Testis (tissue), 3 donors: ENCODE measurements around the gene PPP1R12A. TPM values are rescaled to one million over a fixed set of nuclear protein-coding genes. Genes with fewer than 3 reads are reported as not detected.

Experiments
- DNase-seq: peaks from one replicate; pipeline ENCODE4 v3.0.0-alpha.2; 2019
- H3K27ac ChIP-seq, 2 donors: fragments of 200-600 bp; sonication (generic); one replicate each; pipeline ENCODE4 v1.5.1; 2019
- H3K27me3 ChIP-seq: fragments of 200-600 bp; sonication (generic); one replicate; pipeline ENCODE4 v1.5.1; 2019
- H3K36me3 ChIP-seq: fragments of 200-600 bp; sonication (generic); one replicate; pipeline ENCODE4 v1.5.1; 2017; ENCODE audit warnings: low read depth; ENCODE audit errors: missing control alignments
- H3K4me1 ChIP-seq: fragments of 200-600 bp; sonication (generic); one replicate; pipeline ENCODE4 v1.5.1; 2019
- H3K4me3 ChIP-seq, 2 donors: fragments of 200-600 bp; sonication (generic); one replicate each; pipeline ENCODE4 v1.5.1; 2017 to 2019
- H3K9me3 ChIP-seq: fragments of 200-600 bp; sonication (generic); one replicate; pipeline ENCODE4 v1.5.1; 2017
- POLR2A ChIP-seq: fragments of 450-650 bp; IDR thresholded peaks from one replicate; pipeline ENCODE4 v1.6.1; 2017; ENCODE audit warnings: antibody characterized with exemption, mild to moderate bottlenecking, moderate library complexity
- WGBS, 2 donors: methylation state at CpG; one replicate each; pipeline ENCODE4 v1.1.5; 2018; 5-methylcytosine and 5-hydroxymethylcytosine counted together
- intact Hi-C: fragments of 100-400 bp; cut with DNase I; formaldehyde crosslinking; loops from one replicate; pipeline ENCODE4 v1.15.1; 2023; ENCODE audit warnings: low total_unique reads
- polyA plus RNA-seq: library from polyadenylated mRNA; stranded (reverse); fragments of 350-450 nt; fragmentation: Illumina TruSeq; extraction: RNeasy Lipid Tissue Mini Kit (QIAGEN cat#74804); gene quantifications from one replicate; pipeline ENCODE4 v1.2.3, GENCODE V29; 2014; ENCODE audit warnings: low read depth, low replicate concordance; ENCODE audit not compliant: insufficient read depth
- total RNA-seq, 2 donors: library from RNA; depleted of rRNA; stranded (reverse); fragments of >200 nt; gene quantifications; one replicate each; pipeline ENCODE4 v1.2.3, GENCODE V29; 2016
- TF ChIP-seq, protein P1 (sequence below), 3 experiments: fragments of 450-650 bp in 2 of 3; fragments of 200-600 bp in 1 of 3; sonication (generic) in 1 of 3; IDR thresholded peaks; one replicate each; pipeline ENCODE4 v1.5.1; 2016 to 2019; ENCODE audit warnings: antibody characterized with exemption in 3 of 3, mild to moderate bottlenecking in 2 of 3, moderate library complexity in 1 of 3

PPP1R12A gene
- total and polyA plus RNA-seq, 3 donors from 2014 or later: 22.4 to 119 (median 113) TPM

DNA sequence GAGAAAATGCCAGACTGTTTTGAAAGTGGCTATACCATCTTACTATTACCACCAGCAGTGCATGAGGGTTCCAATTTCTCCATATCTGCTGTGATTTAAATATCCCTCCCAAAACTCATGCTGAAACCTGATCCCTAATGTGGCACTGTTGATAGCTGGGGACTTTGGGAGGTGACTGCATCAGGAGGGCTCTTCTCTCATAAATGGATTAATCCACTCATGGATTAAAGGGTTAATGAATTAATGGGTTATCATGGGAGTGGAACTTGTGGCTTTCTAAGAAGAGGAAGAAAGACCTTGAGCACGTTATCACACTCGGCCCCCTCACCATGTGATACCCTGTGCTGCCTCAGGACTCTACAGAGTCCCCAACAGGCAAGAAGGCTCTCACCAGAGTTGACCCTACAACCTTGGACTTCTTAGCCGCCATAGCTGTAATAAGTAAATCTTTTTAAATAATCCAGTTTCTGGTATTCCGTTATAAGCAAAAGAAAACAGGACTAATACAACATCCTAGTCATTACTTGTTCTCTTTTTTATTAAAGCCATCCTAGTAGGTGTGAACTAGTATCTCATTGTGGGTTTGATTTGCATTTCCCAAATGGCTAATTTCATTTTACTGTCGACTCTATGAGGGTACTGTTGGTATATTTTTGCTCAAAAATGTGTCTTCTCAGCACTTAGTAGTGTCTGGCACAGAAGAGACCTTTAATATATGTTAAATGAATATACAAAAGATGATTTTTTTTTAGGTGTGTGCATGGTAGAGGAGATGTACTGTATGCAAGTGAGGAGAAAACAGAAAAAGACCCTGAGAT is 14.3 kb downstream of the PPP1R12A start:
- H3K27ac ChIP-seq: no peak overlapping the region
- no peak overlapping the region for H3K4me3 ChIP-seq
- H3K9me3 ChIP-seq: no peaks in the 10 kb centered on the region
- no peak for TF ChIP-seq POLR2A
- TF ChIP-seq, protein P1, sequence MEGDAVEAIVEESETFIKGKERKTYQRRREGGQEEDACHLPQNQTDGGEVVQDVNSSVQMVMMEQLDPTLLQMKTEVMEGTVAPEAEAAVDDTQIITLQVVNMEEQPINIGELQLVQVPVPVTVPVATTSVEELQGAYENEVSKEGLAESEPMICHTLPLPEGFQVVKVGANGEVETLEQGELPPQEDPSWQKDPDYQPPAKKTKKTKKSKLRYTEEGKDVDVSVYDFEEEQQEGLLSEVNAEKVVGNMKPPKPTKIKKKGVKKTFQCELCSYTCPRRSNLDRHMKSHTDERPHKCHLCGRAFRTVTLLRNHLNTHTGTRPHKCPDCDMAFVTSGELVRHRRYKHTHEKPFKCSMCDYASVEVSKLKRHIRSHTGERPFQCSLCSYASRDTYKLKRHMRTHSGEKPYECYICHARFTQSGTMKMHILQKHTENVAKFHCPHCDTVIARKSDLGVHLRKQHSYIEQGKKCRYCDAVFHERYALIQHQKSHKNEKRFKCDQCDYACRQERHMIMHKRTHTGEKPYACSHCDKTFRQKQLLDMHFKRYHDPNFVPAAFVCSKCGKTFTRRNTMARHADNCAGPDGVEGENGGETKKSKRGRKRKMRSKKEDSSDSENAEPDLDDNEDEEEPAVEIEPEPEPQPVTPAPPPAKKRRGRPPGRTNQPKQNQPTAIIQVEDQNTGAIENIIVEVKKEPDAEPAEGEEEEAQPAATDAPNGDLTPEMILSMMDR (IDR thresholded peaks at IDR 0.05): no peak
- 75 to 81% methylated on average over 5 of the region's 5 CpGs for WGBS, 2 donors
- no peaks in the 10 kb centered on the region for H3K36me3 ChIP-seq
- H3K4me1 ChIP-seq: peaks cover 2% of the 10 kb centered on the region
- no peaks in the 10 kb centered on the region for H3K27me3 ChIP-seq
- intact Hi-C loops: no loop called here
- DNase-seq: no peak

DNA sequence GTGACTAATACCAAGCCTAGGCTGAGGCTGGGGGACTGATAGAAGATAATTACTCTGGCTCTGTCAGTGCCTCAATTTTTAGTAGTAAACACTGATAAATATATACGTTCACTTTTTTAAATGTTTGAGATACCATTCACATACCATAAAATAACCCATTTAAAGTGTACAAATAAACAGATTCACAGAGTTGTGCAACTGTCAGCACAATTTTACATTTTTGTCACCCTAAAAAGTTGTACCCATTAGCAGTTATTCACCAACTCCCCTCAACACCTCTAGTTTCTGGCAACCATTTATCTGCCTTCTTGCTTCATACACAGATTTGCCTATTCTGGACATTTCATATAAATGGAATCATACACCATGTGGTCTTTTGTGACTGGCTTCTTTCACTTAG is 15.1 kb downstream of the PPP1R12A start:
- H3K9me3 ChIP-seq: no peaks in the 10 kb centered on the region
- 81 to 90% methylated on average over 1 of the region's 1 CpG for WGBS, 2 donors
- H3K27ac ChIP-seq: no peak overlapping the region
- TF ChIP-seq, protein P1 (IDR thresholded peaks at IDR 0.05): no peak
- DNase-seq: no peak
- no peaks in the 10 kb centered on the region for H3K36me3 ChIP-seq
- no peaks in the 10 kb centered on the region for H3K27me3 ChIP-seq
- intact Hi-C loops: no loop called here
- H3K4me1 ChIP-seq: peaks cover 4% of the 10 kb centered on the region
- H3K4me3 ChIP-seq: no peak overlapping the region

DNA sequence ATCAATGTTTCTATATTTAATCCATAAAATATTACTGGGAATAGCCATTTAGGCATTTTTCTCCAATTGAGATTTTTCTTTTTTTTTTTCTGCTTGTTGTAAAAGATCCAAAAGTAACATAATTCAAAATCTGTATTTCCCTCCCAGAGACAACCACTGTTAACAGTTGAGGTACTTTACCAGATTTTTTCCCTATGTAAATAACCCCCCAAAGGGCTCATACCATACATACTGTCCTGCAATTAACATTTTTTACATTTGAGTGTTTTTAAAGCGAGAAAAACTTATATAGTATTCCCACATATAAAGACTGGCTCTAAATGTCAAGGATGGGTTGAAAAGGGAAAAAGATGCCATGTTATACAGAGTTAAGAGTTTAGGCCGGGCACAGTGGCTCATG is 18.1 kb downstream of the PPP1R12A start:
- intact Hi-C loops: no loop called here
- no peak for DNase-seq
- no peak overlapping the region for H3K27ac ChIP-seq
- WGBS, 2 donors: 90 to 93% methylated on average over 2 of the region's 2 CpGs
- H3K36me3 ChIP-seq: no peaks in the 10 kb centered on the region
- H3K27me3 ChIP-seq: no peaks in the 10 kb centered on the region
- no peaks in the 10 kb centered on the region for H3K9me3 ChIP-seq
- no peak overlapping the region for H3K4me3 ChIP-seq
- H3K4me1 ChIP-seq: peaks cover 4% of the 10 kb centered on the region
- TF ChIP-seq POLR2A: no peak
- TF ChIP-seq, protein P1 (IDR thresholded peaks at IDR 0.05): no peak

DNA sequence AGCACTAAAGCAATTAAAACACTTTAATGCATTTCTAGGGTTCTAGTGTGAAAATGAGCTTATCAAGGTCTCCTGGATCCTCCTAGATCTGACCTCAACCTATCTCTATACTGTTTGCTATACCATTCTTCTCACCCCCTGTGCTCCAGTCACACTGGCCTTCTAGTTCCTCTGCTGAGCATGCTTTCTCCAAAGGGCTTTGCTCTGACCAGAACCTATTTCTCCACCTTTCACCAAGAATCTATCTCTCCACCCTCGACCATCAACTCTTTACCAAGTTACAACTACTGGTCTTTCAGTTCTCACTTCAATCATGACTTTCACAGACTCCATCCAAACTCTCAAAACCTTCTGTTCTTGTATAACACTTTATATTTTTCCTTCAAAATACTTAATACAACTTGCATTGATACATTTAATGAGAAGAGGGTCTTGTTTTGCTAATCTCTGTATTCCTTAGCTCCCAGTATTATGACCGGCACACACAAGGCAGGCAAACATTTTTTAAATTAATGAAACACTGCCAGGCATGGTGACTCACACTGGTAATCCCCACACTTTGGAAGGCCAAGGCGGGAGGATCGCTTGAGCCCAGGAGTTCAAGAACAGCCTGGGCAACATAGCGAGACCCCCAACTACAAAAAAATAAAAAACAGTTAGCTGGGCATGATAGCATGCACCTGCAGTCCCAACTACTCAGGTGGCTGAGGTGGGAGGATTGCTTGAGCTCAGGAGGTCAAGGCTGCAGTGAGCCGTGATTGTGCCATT is 22.8 kb downstream of the PPP1R12A start:
- peaks cover 4% of the 10 kb centered on the region for H3K4me1 ChIP-seq
- intact Hi-C loops: no loop called here
- H3K27ac ChIP-seq: no peak overlapping the region
- H3K4me3 ChIP-seq: no peak overlapping the region
- 71 to 79% methylated on average over 6 of the region's 6 CpGs for WGBS, 2 donors
- TF ChIP-seq, protein P1 (IDR thresholded peaks at IDR 0.05): no peak
- no peak for TF ChIP-seq POLR2A
- no peaks in the 10 kb centered on the region for H3K9me3 ChIP-seq
- no peak for DNase-seq
- no peaks in the 10 kb centered on the region for H3K27me3 ChIP-seq
- H3K36me3 ChIP-seq: no peaks in the 10 kb centered on the region
